Loucy (cell line): ENCODE data around the gene H6PD.

Source experiments
- H2AFZ ChIP-seq: fragments of 200-600 bp; sonication (generic); 2 replicates; pipeline ENCODE4 v1.6.0; 2016; ENCODE audit warnings: antibody characterized with exemption, mild to moderate bottlenecking, low read length, moderate library complexity
- H3F3A ChIP-seq: fragments of 200-600 bp; 2 replicates; pipeline ENCODE4 v1.6.0; 2016; ENCODE audit warnings: antibody characterized with exemption, low read depth, mild to moderate bottlenecking
- H3K27me3 ChIP-seq: fragments of 200-600 bp; sonication (generic); 2 replicates; pipeline ENCODE4 v1.6.1; 2014; ENCODE audit warnings: low read length, mild to moderate bottlenecking; ENCODE audit not compliant: insufficient read depth, poor library complexity, severe bottlenecking
- H3K36me3 ChIP-seq: fragments of 200-600 bp; sonication (generic); 2 replicates; pipeline ENCODE4 v1.6.1; 2016; ENCODE audit warnings: low read length; ENCODE audit not compliant: insufficient read depth
- H3K4me1 ChIP-seq: fragments of 200-600 bp; sonication (generic); 2 replicates; pipeline ENCODE4 v1.5.1; 2014; ENCODE audit warnings: low read length, mild to moderate bottlenecking; ENCODE audit not compliant: insufficient read depth, poor library complexity, severe bottlenecking
- H3K4me2 ChIP-seq: fragments of 200-600 bp; sonication (generic); 2 replicates; pipeline ENCODE4 v1.6.0; 2014; ENCODE audit warnings: antibody characterized with exemption, low read length, low read depth, mild to moderate bottlenecking; ENCODE audit not compliant: poor library complexity, severe bottlenecking
- H3K4me3 ChIP-seq: fragments of 200-600 bp; sonication (generic); 2 replicates; pipeline ENCODE4 v1.5.1; 2014; ENCODE audit warnings: low read length, mild to moderate bottlenecking, mixed read lengths; ENCODE audit not compliant: poor library complexity, severe bottlenecking
- H3K79me2 ChIP-seq: fragments of 200-600 bp; sonication (generic); 2 replicates; pipeline ENCODE4 v1.6.1; 2014; ENCODE audit warnings: low read length; ENCODE audit not compliant: insufficient read depth
- H3K9ac ChIP-seq: fragments of 200-600 bp; sonication (generic); 2 replicates; pipeline ENCODE4 v1.6.0; 2014; ENCODE audit warnings: mild to moderate bottlenecking, low read depth, low read length, moderate library complexity; ENCODE audit not compliant: poor library complexity, severe bottlenecking
- H3K9me2 ChIP-seq: fragments of 200-600 bp; sonication (generic); replicated peaks from 2 replicates; pipeline ENCODE4 v1.6.1; 2016; ENCODE audit warnings: low read depth, low read length, mixed read lengths
- H3K9me3 ChIP-seq: fragments of 200-600 bp; sonication (generic); 2 replicates; pipeline ENCODE4 v1.6.1; 2014; ENCODE audit warnings: mild to moderate bottlenecking, antibody characterized with exemption, low read length, low read depth; ENCODE audit not compliant: insufficient read depth
- H4K20me1 ChIP-seq: fragments of 200-600 bp; sonication (generic); 2 replicates; pipeline ENCODE4 v1.6.0; 2014; ENCODE audit warnings: antibody characterized with exemption, low read length, mild to moderate bottlenecking; ENCODE audit not compliant: insufficient read depth, poor library complexity, severe bottlenecking
- EZH2phosphoT487 ChIP-seq: fragments of 200-600 bp; IDR thresholded peaks from 2 replicates; pipeline ENCODE4 v1.6.1; 2018; ENCODE audit warnings: antibody characterized with exemption, mild to moderate bottlenecking, moderate library complexity, borderline replicate concordance
- TF ChIP-seq, protein P1 (sequence below): fragments of 200-600 bp; sonication (generic); conservative IDR thresholded peaks from 2 replicates; pipeline ENCODE4 v1.5.1; 2014; ENCODE audit warnings: mild to moderate bottlenecking, antibody characterized with exemption, low read length

H6PD gene

DNA sequence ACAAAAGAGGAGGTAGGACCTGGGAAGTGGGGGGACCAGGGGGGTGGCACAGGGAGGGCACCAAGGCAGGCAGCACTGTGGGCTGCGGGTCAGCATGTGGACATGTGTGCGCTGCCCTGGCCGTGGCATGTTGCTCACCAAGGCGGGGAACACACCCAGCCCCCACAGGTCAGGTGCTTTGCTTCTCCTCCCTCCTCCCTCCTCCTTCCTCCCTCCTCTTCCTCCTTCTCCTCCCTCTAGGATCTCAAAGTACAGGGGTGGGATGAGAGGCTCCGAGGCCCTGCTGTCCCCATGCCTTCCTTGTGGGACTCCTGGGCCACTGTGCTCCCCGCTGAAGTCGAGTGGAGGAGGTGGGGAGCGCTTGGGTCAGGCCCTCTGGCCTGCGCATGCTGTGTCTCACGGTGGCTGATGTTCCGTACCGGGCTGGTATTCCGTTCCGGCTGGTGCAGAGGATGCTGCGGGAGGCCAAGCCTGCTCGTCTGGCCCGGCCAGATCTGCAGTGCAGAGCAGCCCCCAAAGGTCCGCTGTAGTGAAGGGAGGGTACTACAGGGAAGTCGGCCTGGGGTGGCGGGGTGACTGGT, 84.7 kb downstream of the H6PD start:
- H3K4me1 ChIP-seq, result peaks cover 14% of the 10 kb centered on the region
- H3K4me3 ChIP-seq, result no peak overlapping the region
- H3F3A ChIP-seq, result no peaks in the 10 kb centered on the region
- peaks cover 33% of the 10 kb centered on the region; the same call in 1 of the 2 replicates for H3K36me3 ChIP-seq
- H4K20me1 ChIP-seq, result peaks cover 84% of the 10 kb centered on the region
- H3K4me2 ChIP-seq, result no peak overlapping the region
- H3K79me2 ChIP-seq, result peaks cover 100% of the 10 kb centered on the region
- TF ChIP-seq, protein P1, sequence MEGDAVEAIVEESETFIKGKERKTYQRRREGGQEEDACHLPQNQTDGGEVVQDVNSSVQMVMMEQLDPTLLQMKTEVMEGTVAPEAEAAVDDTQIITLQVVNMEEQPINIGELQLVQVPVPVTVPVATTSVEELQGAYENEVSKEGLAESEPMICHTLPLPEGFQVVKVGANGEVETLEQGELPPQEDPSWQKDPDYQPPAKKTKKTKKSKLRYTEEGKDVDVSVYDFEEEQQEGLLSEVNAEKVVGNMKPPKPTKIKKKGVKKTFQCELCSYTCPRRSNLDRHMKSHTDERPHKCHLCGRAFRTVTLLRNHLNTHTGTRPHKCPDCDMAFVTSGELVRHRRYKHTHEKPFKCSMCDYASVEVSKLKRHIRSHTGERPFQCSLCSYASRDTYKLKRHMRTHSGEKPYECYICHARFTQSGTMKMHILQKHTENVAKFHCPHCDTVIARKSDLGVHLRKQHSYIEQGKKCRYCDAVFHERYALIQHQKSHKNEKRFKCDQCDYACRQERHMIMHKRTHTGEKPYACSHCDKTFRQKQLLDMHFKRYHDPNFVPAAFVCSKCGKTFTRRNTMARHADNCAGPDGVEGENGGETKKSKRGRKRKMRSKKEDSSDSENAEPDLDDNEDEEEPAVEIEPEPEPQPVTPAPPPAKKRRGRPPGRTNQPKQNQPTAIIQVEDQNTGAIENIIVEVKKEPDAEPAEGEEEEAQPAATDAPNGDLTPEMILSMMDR, result no peak
- no peak for TF ChIP-seq EZH2phosphoT487
- H3K9ac ChIP-seq, result no peak overlapping the region
- no peaks in the 10 kb centered on the region for H3K9me2 ChIP-seq
- no peaks in the 10 kb centered on the region for H3K9me3 ChIP-seq
- no peak overlapping the region for H2AFZ ChIP-seq
- H3K27me3 ChIP-seq, result no peaks in the 10 kb centered on the region

DNA sequence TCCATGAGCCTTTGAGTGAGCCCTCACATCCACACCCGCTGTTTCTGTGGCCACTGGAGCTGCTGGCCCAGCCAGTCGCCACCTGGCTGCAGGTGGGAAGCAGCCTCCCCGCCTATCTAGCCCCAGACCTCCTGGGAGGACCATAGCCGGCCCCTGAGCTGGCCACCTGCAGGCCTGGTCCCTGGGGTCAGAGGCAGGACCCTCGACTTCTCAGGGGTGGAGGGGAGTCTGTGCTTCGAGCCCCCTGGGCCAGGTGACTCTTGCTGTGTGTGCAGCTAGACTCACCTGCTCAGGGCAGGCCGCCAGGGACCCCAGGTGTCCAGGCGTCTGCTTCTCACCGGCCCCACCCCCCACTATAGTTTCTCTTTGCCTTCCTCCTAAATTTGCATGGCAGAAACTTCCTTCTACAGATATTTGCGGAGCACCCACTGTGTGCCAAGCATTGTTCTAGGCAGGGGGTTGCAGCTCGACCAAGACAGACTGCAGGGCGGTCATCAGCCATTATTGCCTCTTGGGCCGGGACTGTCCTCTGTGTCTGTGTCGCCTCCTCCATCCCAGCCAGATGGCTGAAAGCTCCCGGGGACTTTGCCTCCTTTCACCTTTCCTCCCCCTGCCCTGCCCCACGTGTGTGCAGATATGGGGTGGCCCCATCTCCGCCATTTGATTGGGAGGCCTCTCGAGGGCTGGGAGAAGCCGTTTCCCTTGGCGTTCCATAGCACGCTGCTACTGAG, 85.4 kb downstream of the H6PD start:
- Histone ChIP-seq H2AFZ (no peak overlapping the region), H3K4me3 (no peak overlapping the region), H3K9ac (no peak overlapping the region), H4K20me1 (peaks cover 82% of the 10 kb centered on the region), H3K27me3 (no peaks in the 10 kb centered on the region), H3K36me3 (peaks cover 33% of the 10 kb centered on the region; the same call in 1 of the 2 replicates), H3K4me2 (no peak overlapping the region), H3F3A (no peaks in the 10 kb centered on the region), H3K79me2 (peaks cover 100% of the 10 kb centered on the region), H3K9me3 (no peaks in the 10 kb centered on the region), H3K4me1 (peaks cover 14% of the 10 kb centered on the region), H3K9me2 (no peaks in the 10 kb centered on the region)
- TF ChIP-seq EZH2phosphoT487, result no peak
- TF ChIP-seq, protein P1, result no peak
